Measurements from ENCODE around the gene KIF1A. TPM values are rescaled to one million over a fixed set of nuclear protein-coding genes. Genes with fewer than 3 reads are reported as not detected.

Gene KIF1A
- total RNA-seq, 1 experiment from 2014 or later: not detected

- Histone ChIP-seq H3K4me2 (ENCODE audit: low read length) (no peak overlapping the region), H2AFZ (ENCODE audit: low read length) (no peak overlapping the region), H3K9me3 (ENCODE audit: low read length) (no peaks in the 10 kb centered on the region), H3K4me1 (ENCODE audit: insufficient read depth, low read length) (no peaks in the 10 kb centered on the region), H3K36me3 (ENCODE audit: low read depth, low read length) (no peaks in the 10 kb centered on the region), H4K20me1 (ENCODE audit: low read length) (no peaks in the 10 kb centered on the region), H3K9me2 (replicated peaks; ENCODE audit: low read length) (no peaks in the 10 kb centered on the region), H3K79me2 (ENCODE audit: low read length) (no peaks in the 10 kb centered on the region), H3K27ac (ENCODE audit: low read length) (no peak overlapping the region), H3K9ac (ENCODE audit: low read length) (no peak overlapping the region), H3K4me3 (ENCODE audit: low read length) (no peak overlapping the region), H3K27me3 (ENCODE audit: low read length) (peaks cover 36% of the 10 kb centered on the region), H3F3A (ENCODE audit: low read length, unreplicated experiment) (no peaks in the 10 kb centered on the region)
- TF ChIP-seq EZH2 (IDR thresholded peaks at IDR 0.05; ENCODE audit: low read length, unreplicated experiment) (no peak), EZH2phosphoT487 (IDR thresholded peaks at IDR 0.05; ENCODE audit: borderline replicate concordance, low read length) (no peak)
- TF ChIP-seq, protein P1, sequence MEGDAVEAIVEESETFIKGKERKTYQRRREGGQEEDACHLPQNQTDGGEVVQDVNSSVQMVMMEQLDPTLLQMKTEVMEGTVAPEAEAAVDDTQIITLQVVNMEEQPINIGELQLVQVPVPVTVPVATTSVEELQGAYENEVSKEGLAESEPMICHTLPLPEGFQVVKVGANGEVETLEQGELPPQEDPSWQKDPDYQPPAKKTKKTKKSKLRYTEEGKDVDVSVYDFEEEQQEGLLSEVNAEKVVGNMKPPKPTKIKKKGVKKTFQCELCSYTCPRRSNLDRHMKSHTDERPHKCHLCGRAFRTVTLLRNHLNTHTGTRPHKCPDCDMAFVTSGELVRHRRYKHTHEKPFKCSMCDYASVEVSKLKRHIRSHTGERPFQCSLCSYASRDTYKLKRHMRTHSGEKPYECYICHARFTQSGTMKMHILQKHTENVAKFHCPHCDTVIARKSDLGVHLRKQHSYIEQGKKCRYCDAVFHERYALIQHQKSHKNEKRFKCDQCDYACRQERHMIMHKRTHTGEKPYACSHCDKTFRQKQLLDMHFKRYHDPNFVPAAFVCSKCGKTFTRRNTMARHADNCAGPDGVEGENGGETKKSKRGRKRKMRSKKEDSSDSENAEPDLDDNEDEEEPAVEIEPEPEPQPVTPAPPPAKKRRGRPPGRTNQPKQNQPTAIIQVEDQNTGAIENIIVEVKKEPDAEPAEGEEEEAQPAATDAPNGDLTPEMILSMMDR (conservative IDR thresholded peaks at IDR 0.05; ENCODE audit: low read depth, low read length): no peak
- no peak for DNase-seq
- CTCF ChIA-PET: no interaction called here
- no TSS peak for BruUV-seq (replicated peaks)
- POLR2A ChIA-PET (ENCODE audit: unreplicated experiment): no interaction called here
- no peak for ATAC-seq
- intact Hi-C loops (cut with micrococcal nuclease): no loop called here
Measured at GRCh38 chr2:240720686-240721595, 99.1 kb downstream of the KIF1A start.

DNA sequence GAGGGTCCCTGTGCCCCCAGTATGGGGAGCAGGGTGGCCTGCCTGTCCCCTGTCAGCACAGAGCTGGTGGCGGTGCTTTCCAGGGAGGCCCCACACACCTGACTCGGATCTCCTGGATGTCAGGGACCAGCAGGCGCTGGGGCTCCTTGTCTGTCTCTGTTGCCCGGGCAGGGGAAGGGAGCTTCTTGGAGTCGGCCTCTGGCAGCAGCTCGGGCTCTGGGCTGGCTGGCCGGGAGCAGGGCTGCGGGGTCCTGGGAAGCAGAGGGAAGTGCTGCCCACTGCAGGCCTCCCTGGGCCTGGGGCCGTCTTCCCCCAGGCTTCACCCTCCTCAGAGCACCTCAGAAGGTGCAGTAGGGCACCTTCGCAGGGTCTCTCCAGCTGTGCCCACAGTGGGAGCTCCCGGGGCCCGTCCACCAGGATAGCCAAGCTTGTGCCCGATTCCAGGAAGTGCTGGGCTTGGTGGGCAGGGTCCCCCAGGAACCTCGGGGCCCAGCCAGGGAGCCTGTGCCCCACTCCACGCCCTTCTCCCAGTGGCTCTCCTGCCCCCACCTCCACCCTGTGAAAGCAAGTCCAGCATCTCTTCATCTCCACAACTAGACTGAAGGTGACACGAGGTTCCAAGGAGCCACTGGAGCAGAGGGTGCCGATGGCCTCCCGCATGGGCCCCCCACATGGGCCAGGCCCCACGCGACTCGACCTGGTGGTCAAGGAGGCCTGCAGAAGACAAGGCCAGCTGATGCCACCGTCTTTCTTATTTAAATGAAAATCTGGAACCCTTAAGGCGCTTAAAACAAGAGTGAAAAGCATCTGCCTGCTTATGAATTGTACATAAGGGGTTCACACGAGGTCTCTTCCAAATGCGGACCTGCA lies 100.1 kb downstream of the KIF1A start:
- intact Hi-C loops (cut with micrococcal nuclease): no loop called here
- no peak overlapping the region for H3K9ac ChIP-seq (ENCODE audit: low read length)
- H3K4me3 ChIP-seq (ENCODE audit: low read length): no peak overlapping the region
- H3K4me1 ChIP-seq (ENCODE audit: insufficient read depth, low read length): no peaks in the 10 kb centered on the region
- ChIA-PET POLR2A (ENCODE audit: unreplicated experiment) (no interaction called here), CTCF (no interaction called here)
- no peaks in the 10 kb centered on the region for H3K79me2 ChIP-seq (ENCODE audit: low read length)
- no peaks in the 10 kb centered on the region for H3K36me3 ChIP-seq (ENCODE audit: low read depth, low read length)
- BruUV-seq (replicated peaks): no TSS peak
- no peak overlapping the region for H3K27ac ChIP-seq (ENCODE audit: low read length)
- DNase-seq: no peak
- H3K4me2 ChIP-seq (ENCODE audit: low read length): no peak overlapping the region
- no peak overlapping the region for H2AFZ ChIP-seq (ENCODE audit: low read length)
- peaks cover 46% of the 10 kb centered on the region for H3K27me3 ChIP-seq (ENCODE audit: low read length)
- no peaks in the 10 kb centered on the region for H3F3A ChIP-seq (ENCODE audit: low read length, unreplicated experiment)
- TF ChIP-seq, protein P1 (conservative IDR thresholded peaks at IDR 0.05; ENCODE audit: low read depth, low read length): no peak
- no peak for TF ChIP-seq EZH2 (IDR thresholded peaks at IDR 0.05; ENCODE audit: low read length, unreplicated experiment)
- TF ChIP-seq EZH2phosphoT487 (IDR thresholded peaks at IDR 0.05; ENCODE audit: borderline replicate concordance, low read length): no peak
- H4K20me1 ChIP-seq (ENCODE audit: low read length): no peaks in the 10 kb centered on the region
- no peaks in the 10 kb centered on the region for H3K9me3 ChIP-seq (ENCODE audit: low read length)
- no peak for ATAC-seq
- no peaks in the 10 kb centered on the region for H3K9me2 ChIP-seq (replicated peaks; ENCODE audit: low read length)
